ENCODE measurements around the gene MYADM.

Gene MYADM

GRCh38 chr19:53874606-53874990 is 6.9 kb downstream of the MYADM start:
- TF ChIP-seq REST (IDR thresholded peaks at IDR 0.05; ENCODE audit: insufficient read depth in 1 of 2, low read depth in 2 of 2, low read length in 2 of 2) (no peak), POLR2AphosphoS5 (IDR thresholded peaks at IDR 0.05; ENCODE audit: low read depth, low read length) (no peak), TAF1 (IDR thresholded peaks at IDR 0.05; ENCODE audit: borderline replicate concordance, insufficient read depth, low read length) (no peak), SIN3A (IDR thresholded peaks at IDR 0.05; ENCODE audit: borderline replicate concordance, insufficient read depth, low read length) (no peak), FOXP2 (optimal IDR thresholded peaks at IDR 0.05; ENCODE audit: borderline replicate concordance, extremely low read depth, extremely low read length, insufficient read depth) (no peak)

- TF ChIP-seq FOXP2 (optimal IDR thresholded peaks at IDR 0.05; ENCODE audit: borderline replicate concordance, extremely low read depth, extremely low read length, insufficient read depth): no peak
- no peak for TF ChIP-seq REST (IDR thresholded peaks at IDR 0.05; ENCODE audit: insufficient read depth in 1 of 2, low read depth in 2 of 2, low read length in 2 of 2)
- no peak for TF ChIP-seq POLR2AphosphoS5 (IDR thresholded peaks at IDR 0.05; ENCODE audit: low read depth, low read length)
- TF ChIP-seq SIN3A (IDR thresholded peaks at IDR 0.05; ENCODE audit: borderline replicate concordance, insufficient read depth, low read length): no peak
- TF ChIP-seq TAF1 (IDR thresholded peaks at IDR 0.05; ENCODE audit: borderline replicate concordance, insufficient read depth, low read length): no peak
These were observed 8.1 kb downstream of the MYADM start for GRCh38 chr19:53875602-53876325.

- TF ChIP-seq SIN3A (IDR thresholded peaks at IDR 0.05; ENCODE audit: borderline replicate concordance, insufficient read depth, low read length) (no peak), FOXP2 (optimal IDR thresholded peaks at IDR 0.05; ENCODE audit: borderline replicate concordance, extremely low read depth, extremely low read length, insufficient read depth) (no peak), REST (IDR thresholded peaks at IDR 0.05; ENCODE audit: insufficient read depth in 1 of 2, low read depth in 2 of 2, low read length in 2 of 2) (no peak), POLR2AphosphoS5 (IDR thresholded peaks at IDR 0.05; ENCODE audit: low read depth, low read length) (no peak), TAF1 (IDR thresholded peaks at IDR 0.05; ENCODE audit: borderline replicate concordance, insufficient read depth, low read length) (no peak)
These were observed 9.1 kb downstream of the MYADM start for GRCh38 chr19:53876651-53877224.

GRCh38 chr19:53877361-53877766 is 9.7 kb downstream of the MYADM start:
- no peak for TF ChIP-seq SIN3A (IDR thresholded peaks at IDR 0.05; ENCODE audit: borderline replicate concordance, insufficient read depth, low read length)
- no peak for TF ChIP-seq REST (IDR thresholded peaks at IDR 0.05; ENCODE audit: insufficient read depth in 1 of 2, low read depth in 2 of 2, low read length in 2 of 2)
- TF ChIP-seq TAF1 (IDR thresholded peaks at IDR 0.05; ENCODE audit: borderline replicate concordance, insufficient read depth, low read length): no peak
- no peak for TF ChIP-seq FOXP2 (optimal IDR thresholded peaks at IDR 0.05; ENCODE audit: borderline replicate concordance, extremely low read depth, extremely low read length, insufficient read depth)
- no peak for TF ChIP-seq POLR2AphosphoS5 (IDR thresholded peaks at IDR 0.05; ENCODE audit: low read depth, low read length)
